NCI-H1092 (cell line): Measurements from ENCODE around the gene SGCD.

Experiments
- DNase-seq: peaks from one replicate; lab custom pipeline; 2025; lab: John Stamatoyannopoulos, UW

The SGCD gene

GRCh38 chr5:156326718-156327259, at the start of gene SGCD:
Gene SGCD (plus strand): TSS chr5:156327164.
- DNase-seq = no peak

GRCh38 chr5:156277290-156277689, 49.7 kb upstream of the SGCD start:
- no peak for DNase-seq

GRCh38 chr5:156295431-156295830, 31.5 kb upstream of the SGCD start:
- DNase-seq = peak; percentile 1

DNA sequence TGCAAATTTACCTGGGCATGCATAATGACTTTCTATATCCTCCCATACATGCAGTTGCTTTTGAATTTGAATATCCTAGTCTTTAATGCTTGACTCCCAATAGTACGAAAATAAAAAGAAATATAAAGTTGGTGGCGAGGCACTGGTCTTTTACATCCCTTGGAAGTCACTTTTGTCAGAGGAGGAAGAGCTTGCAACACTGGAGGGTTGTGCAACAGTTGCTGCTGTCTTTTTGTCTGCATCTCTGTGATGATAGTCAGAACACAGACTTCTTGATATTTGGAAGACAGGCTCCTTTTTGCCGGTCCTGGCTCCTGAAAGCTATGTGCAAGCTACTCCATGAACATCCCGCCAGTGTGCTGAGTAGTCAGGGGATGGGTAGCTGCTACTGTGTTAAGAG, 16.8 kb upstream of the SGCD start:
- no peak for DNase-seq

DNA sequence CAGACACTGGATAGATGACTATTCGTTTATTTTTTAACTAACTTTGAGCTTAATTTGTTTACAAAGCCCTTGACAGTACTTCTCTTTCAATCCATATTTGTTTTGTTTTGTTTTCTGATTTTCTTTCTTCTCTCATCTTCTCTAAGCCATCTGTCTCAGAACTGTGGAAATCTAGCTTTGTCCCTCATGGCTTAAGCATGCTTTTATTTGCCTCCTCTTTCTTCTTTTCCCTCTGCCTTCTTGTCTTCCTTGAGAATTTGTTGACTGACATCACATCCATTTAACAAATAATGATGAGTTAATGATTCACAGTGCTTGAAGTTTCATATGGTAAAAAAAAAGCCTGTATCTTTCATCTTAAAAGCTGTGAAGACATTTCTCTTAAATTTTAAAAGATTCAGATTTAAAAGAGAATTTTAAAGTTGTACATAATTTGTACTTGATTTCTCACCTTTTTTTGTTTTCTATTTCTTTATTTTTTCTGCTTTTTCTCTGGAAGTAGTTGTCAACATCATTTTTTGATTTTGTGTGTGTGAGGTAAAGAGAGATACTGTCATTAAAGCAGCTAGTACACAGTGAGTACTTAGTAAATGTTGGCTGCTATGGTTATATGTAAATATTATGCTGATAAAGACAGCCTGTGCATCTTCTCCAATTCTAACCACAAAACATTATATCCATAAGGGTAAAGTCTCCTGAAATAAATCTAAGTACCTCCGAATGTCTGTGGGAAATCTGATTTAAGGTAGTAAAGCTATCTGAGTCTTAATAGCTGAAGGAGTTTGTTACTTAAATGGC, 13.9 kb upstream of the SGCD start:
- DNase-seq = no peak

DNA sequence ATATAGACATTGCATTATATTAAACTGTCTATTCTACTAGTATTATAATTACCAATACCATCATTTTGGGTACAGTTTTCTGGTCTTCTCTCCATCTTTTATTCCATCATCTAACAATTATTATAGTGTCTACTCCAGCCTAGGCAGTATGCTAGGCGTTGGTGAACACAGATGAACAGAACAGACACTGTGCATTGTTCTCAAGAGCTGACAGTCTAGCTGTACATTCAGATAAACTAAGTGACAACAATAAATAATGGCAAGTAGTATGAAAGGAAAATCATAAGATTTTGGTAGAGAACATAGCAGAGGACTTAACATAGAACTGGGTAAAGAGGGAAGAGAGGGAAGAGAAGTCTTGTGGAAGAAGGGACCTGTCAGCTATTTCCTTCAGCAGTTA, 12.5 kb upstream of the SGCD start:
- no peak for DNase-seq

- no peak for DNase-seq
Observed at GRCh38 chr5:156322666-156323065, 4.3 kb upstream of the SGCD start.

DNA sequence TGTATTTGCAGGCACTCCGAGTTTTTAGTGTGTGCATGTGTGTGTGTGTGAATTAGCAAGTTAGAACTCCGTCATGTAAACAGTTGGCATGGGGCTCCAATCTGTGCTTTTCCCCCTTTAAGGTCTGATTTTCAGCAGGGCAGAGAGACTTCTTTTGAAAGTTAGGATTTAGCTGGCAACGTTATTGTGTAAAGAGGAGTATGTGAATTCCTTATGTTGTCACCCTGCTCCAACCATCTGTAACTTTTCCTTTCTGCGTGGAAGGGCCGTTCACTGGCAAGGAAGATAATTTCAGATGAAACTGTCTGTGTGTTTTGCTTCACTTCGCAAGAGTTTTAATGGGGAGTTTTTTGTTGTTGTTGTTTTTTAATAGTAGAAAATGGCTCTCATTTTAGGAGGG, 332 bp downstream of the SGCD start:
- DNase-seq = no peak

- DNase-seq = no peak
Observed at GRCh38 chr5:156328161-156328560, 1.2 kb downstream of the SGCD start.

GRCh38 chr5:156328766-156329165, 1.8 kb downstream of the SGCD start:
- no peak for DNase-seq

DNA sequence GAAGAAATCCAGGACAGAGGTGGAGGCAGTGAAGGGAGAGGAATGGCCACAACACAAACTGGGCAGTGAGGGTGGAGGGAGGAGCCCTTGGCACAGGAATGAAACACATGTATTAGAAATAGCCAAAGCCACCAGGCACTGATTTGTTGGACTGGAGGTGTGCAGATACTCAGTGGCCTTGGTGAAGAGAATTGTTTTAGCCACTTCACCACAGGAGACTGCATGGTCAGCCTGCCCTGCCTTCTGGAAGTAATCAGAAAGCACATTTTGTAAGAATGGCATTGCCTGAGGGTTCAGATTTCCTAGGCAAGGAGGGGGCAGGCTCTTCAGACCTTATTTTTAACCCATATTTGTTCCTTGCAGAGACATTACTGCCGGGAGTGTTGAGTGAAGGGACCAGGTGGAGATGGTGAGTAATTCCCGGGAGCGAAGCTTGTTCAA, 2.2 kb downstream of the SGCD start:
- no peak for DNase-seq

DNA sequence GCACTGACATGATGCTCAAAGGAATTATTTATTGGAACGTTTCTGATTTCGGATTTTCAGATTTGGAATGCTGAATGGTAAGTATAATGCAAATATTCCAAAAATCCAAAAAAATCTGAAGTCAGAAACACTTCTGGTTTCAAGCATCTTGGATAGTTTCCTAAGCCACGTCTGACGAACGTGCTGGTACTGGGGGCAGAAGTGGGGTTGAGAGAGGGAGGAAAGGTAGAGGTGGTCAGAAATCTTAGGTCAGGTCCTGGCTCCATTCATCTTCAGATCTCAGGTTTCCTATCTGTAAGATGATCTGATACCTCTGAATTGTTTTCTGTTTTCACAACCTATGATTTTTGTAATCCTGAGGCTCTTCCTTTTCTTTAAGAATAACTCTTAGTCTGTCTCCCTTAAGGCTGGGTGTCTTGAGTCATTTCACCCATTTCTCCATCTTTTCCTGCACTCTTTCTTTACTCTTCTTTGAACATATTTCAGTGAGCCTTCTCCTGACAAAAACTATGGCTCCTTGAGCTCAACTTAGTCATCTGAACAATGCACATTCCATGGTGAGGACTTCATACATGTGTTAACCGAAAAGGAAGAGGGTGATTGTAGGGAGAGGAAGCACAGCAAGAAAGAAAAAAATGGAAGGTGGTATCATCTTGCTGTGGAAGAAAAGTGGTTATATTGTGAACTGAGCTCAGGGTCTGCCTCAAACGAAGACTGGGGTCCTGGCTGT, 3.3 kb downstream of the SGCD start:
- DNase-seq = no peak

GRCh38 chr5:156331181-156331580, 4.2 kb downstream of the SGCD start:
- no peak for DNase-seq

DNA sequence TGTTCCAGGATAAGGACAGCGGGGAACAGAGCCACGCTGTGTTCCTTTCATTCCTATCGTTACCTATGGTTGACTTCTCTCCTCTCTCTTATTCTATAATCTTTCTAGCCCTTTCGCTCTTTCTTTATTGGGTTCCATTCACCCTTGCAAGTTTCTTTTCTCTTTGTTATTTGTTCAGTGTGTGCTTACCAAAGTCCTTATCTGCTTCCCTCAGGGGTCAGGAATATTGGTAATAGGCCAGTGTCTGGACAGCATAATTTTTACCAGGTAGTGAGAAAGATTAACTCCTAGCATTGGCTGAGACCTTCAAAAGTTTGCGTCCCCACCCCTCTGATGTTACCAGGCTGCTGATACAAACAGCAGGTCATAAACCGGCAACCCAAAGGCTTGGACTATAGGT, 4.9 kb downstream of the SGCD start:
- no peak for DNase-seq

- DNase-seq = no peak
Observed at GRCh38 chr5:156332245-156332644, 5.3 kb downstream of the SGCD start.

GRCh38 chr5:156339139-156339841, 12.3 kb downstream of the SGCD start:
- no peak for DNase-seq

DNA sequence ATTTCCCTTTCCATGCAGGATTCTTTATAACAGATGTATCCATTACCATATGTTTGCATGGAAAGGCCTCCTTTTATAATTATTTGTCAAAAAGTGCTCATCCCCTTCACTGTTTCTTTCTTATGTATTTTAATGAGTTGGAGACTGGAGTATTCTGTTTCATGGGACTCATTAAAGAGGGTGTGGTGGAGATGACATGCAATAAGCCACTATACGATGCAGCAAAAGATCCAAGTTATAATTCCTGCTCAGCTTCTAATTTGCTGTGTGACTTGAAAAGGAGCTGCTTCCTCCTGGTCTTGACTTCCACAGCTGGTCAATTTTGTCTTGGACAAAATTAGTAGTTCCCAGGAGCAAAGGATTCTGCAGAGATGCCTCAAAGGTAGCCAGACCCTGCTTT, 13.9 kb downstream of the SGCD start:
- no peak for DNase-seq

- DNase-seq = no peak
Observed at GRCh38 chr5:156350256-156350655, 23.3 kb downstream of the SGCD start.

DNA sequence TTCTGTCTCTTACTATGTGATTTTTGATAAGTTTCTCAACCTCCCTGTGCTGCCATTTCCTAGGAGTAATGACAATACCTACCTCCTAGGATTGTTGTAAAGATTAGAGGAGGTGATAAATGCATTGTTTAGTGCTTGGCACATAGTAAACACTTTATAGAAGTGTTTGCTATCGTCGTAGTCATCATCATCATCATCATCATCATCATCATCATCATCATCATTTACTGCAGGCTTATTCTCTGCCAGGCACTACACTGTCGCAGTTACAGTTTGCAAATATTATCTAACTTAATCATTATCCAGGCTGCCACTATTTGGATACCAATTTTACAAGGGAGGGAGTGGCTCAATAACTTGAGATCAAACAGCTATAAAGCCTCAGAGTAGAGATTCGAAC, 24.5 kb downstream of the SGCD start:
- no peak for DNase-seq

DNA sequence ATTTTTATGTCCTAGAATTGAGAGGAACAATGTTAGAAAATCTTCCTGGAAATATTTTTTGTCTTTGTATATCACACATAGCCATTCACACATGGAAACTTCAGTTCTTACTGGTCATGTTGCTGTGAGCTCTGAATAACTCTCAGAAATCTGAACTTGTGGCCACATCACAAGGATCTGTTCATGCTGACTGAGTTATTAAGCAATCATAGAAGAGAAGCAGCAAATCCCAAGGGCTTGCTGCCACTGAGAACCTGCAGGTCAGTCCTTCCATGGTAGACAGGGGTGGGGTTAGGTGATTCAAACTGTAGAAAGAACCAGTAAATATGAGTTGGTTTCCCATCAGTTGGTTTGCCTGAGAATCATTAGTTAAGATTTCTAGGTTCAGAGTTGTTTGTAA, 27.6 kb downstream of the SGCD start:
- DNase-seq = no peak

- no peak for DNase-seq
Observed at GRCh38 chr5:156356238-156356637, 29.3 kb downstream of the SGCD start.

DNA sequence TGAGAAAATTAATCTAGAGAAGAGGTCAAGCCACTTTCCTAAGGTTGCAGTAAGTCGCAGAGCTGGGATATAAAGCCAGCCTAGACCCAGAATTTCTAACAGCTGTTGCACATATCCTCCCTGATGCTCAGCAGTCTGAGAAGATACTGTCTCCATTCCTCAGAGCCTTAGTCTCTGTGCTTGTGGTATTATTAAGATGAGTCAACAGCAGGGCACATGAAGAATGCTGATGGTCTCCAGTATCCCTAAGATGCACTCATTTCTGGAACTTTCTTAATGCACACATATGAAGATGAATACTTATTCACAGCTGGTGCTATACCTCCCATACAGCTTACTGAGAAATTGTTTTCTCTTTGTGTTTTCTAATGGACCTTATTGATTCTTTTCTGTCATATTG, 32.5 kb downstream of the SGCD start:
- DNase-seq = no peak
